Fibroblast of pulmonary artery (primary cell): Measurements from ENCODE around the gene ARHGEF28.
A peak's percentile ranks its signal among the peaks of the same experiment; 100 is the strongest.

Source experiments
- DNase-seq: peaks from one replicate; pipeline ENCODE4 v3.0.0-alpha.2; 2010; ENCODE audit warnings: low read depth
- H3K4me3 ChIP-seq: replicated peaks from 2 replicates; pipeline ENCODE4 v1.5.1; 2011; ENCODE audit warnings: low read depth, mild to moderate bottlenecking, control low read depth, low read length, moderate library complexity
- TF ChIP-seq, protein P1 (sequence below): IDR thresholded peaks from 2 replicates; pipeline ENCODE4 v1.5.1; 2011; ENCODE audit warnings: mild to moderate bottlenecking, control low read depth, low read length, inconsistent platforms; ENCODE audit errors: missing control alignments

ARHGEF28 gene

DNA sequence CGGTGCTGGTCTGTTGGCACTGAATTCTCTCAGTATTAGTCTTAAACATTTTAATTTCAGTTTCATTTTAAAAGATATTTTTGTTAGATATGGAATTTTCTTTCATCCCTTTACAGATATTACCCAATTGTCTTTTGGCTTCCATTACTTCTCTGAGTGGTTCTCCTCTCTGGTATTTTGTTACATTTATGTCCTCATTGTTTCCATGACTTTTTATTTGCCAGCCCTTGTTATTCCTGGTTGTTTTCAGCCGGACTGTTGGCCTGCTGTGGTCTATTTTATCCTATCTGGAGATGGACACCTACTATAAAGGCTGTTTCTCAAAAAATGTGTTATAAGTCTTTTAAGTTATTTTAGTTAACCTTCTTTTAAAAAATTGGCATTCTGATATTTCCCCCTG is 117.2 kb downstream of the ARHGEF28 start:
- no peak overlapping the region for H3K4me3 ChIP-seq
- TF ChIP-seq, protein P1, sequence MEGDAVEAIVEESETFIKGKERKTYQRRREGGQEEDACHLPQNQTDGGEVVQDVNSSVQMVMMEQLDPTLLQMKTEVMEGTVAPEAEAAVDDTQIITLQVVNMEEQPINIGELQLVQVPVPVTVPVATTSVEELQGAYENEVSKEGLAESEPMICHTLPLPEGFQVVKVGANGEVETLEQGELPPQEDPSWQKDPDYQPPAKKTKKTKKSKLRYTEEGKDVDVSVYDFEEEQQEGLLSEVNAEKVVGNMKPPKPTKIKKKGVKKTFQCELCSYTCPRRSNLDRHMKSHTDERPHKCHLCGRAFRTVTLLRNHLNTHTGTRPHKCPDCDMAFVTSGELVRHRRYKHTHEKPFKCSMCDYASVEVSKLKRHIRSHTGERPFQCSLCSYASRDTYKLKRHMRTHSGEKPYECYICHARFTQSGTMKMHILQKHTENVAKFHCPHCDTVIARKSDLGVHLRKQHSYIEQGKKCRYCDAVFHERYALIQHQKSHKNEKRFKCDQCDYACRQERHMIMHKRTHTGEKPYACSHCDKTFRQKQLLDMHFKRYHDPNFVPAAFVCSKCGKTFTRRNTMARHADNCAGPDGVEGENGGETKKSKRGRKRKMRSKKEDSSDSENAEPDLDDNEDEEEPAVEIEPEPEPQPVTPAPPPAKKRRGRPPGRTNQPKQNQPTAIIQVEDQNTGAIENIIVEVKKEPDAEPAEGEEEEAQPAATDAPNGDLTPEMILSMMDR: no peak
- DNase-seq: no peak

DNA sequence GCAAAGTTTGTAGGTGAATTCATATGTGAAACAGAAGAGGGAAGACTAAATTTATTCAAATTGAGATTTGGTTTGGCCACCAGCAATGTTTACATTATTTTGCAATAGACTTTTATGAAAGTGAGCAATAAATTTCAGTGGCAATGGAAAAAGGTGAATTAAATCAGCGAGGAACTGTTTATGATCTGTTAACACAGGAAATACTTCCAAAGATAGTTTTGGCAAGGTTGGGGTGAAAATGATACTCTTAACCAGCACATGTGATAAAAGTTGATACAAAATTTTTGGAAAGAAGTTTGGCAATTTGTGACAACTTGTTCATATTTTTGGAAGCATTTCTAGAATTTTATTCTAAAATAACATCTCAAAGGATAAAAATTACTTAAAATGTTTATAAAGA is 119.8 kb downstream of the ARHGEF28 start:
- H3K4me3 ChIP-seq: no peak overlapping the region
- DNase-seq: no peak
- TF ChIP-seq, protein P1: no peak

DNA sequence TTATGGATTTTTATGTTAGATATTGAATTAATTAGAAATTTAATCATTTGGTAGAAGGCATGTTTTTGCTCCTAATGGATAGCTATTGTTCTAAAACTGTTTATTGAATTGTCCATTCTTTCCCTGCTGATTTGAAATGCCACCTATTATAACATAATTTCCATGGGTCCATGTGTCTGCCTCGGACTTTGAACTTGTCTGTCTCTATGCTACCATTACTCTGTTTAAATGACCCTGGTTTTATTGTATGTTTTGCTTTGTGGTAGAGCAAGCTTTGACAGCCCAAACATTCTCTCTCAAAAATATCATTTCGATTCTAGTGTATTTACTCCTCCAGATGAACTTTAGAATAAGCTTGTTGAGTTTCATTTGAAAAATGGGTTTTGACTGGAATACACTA is 120.6 kb downstream of the ARHGEF28 start:
- TF ChIP-seq, protein P1: no peak
- no peak overlapping the region for H3K4me3 ChIP-seq
- no peak for DNase-seq

DNA sequence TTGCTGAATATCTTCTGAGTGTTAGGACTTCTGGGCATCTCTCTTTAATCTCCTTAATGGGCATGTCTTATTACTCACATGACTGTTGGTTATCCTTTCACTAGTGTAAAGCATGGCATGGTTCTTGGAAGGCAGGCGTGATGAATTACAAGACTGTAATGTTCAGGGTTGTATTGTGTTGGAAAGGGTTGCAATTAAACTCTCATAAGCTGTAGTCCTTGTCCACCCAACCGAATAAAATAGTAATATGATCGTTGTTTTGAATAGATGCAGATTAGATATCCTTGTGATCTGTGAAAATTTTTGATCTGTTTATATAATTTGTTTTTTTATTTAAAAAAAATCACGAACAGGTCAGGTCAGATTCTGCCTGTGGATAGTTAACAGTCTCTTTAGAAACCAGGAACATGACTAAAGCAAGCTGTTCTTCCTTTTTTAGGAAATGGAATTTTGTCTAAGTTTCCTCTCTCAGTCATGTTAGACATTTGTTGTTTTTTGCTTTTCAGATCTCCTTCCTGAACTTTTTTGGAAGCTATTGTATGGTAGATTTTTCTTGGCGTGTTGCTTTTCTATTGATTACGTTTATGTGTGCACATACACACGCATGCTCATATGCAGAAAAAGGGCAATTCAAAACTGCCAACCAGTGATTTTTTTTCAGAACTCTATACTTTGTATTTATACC is 121.8 kb downstream of the ARHGEF28 start:
- peak overlapping the region; percentile 41 for H3K4me3 ChIP-seq
- TF ChIP-seq, protein P1: no peak
- DNase-seq: peak; percentile 41

DNA sequence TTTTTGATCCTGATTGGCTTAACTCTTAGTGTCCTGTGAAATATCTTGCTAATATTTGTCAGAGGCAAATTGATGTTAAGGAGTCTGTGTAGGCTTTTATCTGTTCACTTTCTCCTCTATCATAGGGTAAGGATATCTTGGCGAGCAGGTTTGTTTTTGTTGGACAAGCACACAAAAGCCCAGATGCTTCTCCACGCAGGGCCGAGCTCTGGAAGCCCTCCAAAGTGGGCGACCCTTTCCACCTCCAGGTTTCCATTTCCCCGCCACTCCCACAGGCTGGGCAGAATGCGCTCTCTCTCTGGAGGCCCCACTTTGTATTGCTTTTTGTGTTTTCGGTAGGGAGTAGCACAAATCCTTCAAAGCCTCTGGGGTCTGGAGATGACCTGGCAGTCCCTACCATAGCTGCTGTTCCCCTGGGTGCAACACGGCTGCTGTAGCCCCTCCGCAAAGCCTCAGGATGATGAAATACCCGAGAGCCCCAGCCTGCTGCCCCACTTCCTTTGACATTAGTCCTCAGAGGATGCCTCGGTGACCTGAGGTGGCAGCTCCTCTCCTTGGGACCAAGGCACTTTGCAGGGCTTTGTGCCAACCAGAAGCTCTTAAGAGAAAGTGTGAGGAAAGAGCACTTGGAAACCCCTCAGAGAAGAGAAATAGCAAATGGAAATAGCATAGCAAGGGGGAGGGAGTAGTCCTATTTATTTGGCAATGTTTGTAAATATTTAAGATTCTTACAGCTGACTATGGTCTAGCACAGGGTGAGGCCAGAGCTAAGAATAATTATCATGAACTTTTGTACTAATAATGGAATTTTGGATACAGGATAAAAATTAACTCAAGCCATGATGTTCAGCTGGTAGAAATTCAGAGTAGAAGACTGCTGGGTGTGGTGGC is 122.8 kb downstream of the ARHGEF28 start:
- H3K4me3 ChIP-seq: peak overlapping the region; percentile 41
- DNase-seq: peak; percentile 82

DNA sequence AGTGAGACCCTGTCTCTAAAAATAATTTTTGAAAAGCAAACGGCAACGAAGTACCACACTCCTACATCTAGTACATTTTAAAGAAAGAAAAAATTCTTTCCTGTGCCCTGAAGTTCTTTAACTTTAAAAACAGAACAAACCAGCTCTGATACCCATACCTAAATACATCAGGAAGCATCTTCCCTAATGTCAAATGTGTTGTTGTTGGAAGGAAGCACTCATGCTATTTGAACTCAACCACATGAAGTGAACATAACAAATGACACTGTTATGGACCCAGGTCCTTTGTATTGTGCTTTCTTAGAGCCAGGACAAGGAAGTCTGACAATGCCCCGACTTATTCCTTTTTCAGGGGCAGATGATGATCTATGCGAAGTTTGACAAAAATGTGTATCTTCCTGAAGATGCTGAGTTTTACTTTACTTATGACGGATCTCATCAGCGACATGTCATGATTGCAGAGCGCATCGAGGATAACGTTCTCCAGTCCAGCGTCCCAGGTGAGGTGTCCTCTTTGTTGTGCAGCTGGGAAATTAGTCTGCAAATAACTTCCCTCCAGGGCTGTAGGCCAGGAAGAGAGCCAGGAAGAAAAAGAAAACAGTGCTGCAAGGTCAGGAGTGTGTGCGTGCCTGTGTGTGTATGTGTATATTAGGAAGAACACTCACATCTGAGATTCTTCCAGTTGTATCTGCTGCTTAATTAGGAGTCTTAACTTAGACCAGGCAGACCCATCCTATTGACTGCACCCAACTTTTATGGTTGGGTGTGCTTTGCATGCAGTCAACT is 123.7 kb downstream of the ARHGEF28 start:
- DNase-seq: no peak

More for the DNA sequence above, 122.8 kb downstream of the ARHGEF28 start:
- TF ChIP-seq, protein P1: no peak

More for the DNA sequence above, 123.7 kb downstream of the ARHGEF28 start:
- H3K4me3 ChIP-seq: no peak overlapping the region
- TF ChIP-seq, protein P1: no peak
